NCI-H2107 (cell line): ENCODE measurements around the gene PHC2.
A peak's percentile ranks its signal among the peaks of the same experiment; 100 is the strongest.

Experiments used
- DNase-seq: peaks from one replicate; lab custom pipeline; 2025; lab: John Stamatoyannopoulos, UW

Gene PHC2

GRCh38 chr1:33369764-33370163 lies 61.1 kb downstream of the PHC2 start:
- DNase-seq = no peak

GRCh38 chr1:33369081-33369480 lies 61.8 kb downstream of the PHC2 start:
- DNase-seq = no peak

GRCh38 chr1:33368431-33368830 lies 62.5 kb downstream of the PHC2 start:
- no peak for DNase-seq

- DNase-seq = peak; percentile 69
These were observed 63.1 kb downstream of the PHC2 start for GRCh38 chr1:33367485-33368405.

GRCh38 chr1:33366762-33367484 lies 64.0 kb downstream of the PHC2 start:
- no peak for DNase-seq

- no peak for DNase-seq
These were observed 65.3 kb downstream of the PHC2 start for GRCh38 chr1:33365560-33365997.

GRCh38 chr1:33364565-33364918 lies 66.4 kb downstream of the PHC2 start:
- DNase-seq = no peak

- no peak for DNase-seq
These were observed 67.4 kb downstream of the PHC2 start for GRCh38 chr1:33363470-33363861.

GRCh38 chr1:33363021-33363420 lies 67.9 kb downstream of the PHC2 start:
- DNase-seq = no peak

- DNase-seq = no peak
These were observed 69.2 kb downstream of the PHC2 start for GRCh38 chr1:33361532-33362235.

- no peak for DNase-seq
These were observed 70.5 kb downstream of the PHC2 start for GRCh38 chr1:33360367-33360766.

GRCh38 chr1:33359931-33360330 lies 71.0 kb downstream of the PHC2 start:
- DNase-seq = no peak

GRCh38 chr1:33358795-33359503 lies 71.9 kb downstream of the PHC2 start:
- DNase-seq = no peak

GRCh38 chr1:33358114-33358794 lies 72.6 kb downstream of the PHC2 start:
- DNase-seq = no peak

GRCh38 chr1:33357099-33357498 lies 73.8 kb downstream of the PHC2 start:
- no peak for DNase-seq

- no peak for DNase-seq
These were observed 76.1 kb downstream of the PHC2 start for GRCh38 chr1:33354707-33355316.

GRCh38 chr1:33353531-33353930 lies 77.4 kb downstream of the PHC2 start:
- DNase-seq = no peak

GRCh38 chr1:33351281-33351660 lies 79.6 kb downstream of the PHC2 start:
- no peak for DNase-seq

- no peak for DNase-seq
These were observed 80.1 kb downstream of the PHC2 start for GRCh38 chr1:33350611-33351280.
